Chondrocyte (in vitro differentiated cells): Measurements from ENCODE around the gene LNP1. TPM values are rescaled to one million over a fixed set of nuclear protein-coding genes. Genes with fewer than 3 reads are reported as not detected.
A peak's percentile ranks its signal among the peaks of the same experiment; 100 is the strongest.

Experiments
- DNase-seq: peaks from one replicate; pipeline ENCODE4 v3.0.0; 2021; ENCODE audit warnings: mixed read lengths, low spot score
- H3K27ac Mint-ChIP-seq: one replicate; pipeline ENCODE4 v1.8.0; 2021; ENCODE audit warnings: mild to moderate bottlenecking, moderate library complexity, mixed read lengths; ENCODE audit not compliant: unreplicated experiment
- H3K27me3 Mint-ChIP-seq: 2 replicates; pipeline ENCODE4 v1.8.0; 2021; ENCODE audit warnings: low read depth, mixed read lengths
- H3K36me3 Mint-ChIP-seq: 2 replicates; pipeline ENCODE4 v1.8.0; 2021; ENCODE audit warnings: low read depth, mixed read lengths
- H3K4me1 Mint-ChIP-seq: 2 replicates; pipeline ENCODE4 v1.8.0; 2021; ENCODE audit warnings: low read depth, mild to moderate bottlenecking, mixed read lengths
- H3K4me3 Mint-ChIP-seq: one replicate; pipeline ENCODE4 v1.8.0; 2021; ENCODE audit warnings: mild to moderate bottlenecking, moderate library complexity, mixed read lengths; ENCODE audit not compliant: unreplicated experiment
- H3K9me3 Mint-ChIP-seq: 2 replicates; pipeline ENCODE4 v1.8.0; 2021; ENCODE audit warnings: low read depth, mixed read lengths
- total RNA-seq: library from RNA; stranded (reverse); gene quantifications from 3 replicates; pipeline ENCODE4 v1.2.1, GENCODE V29; 2021
- TF ChIP-seq, protein P1 (sequence below): fragments of 200-600 bp; sonication (generic); IDR thresholded peaks from 2 replicates; pipeline ENCODE4 v1.5.0; 2021; ENCODE audit warnings: antibody characterized with exemption, mild to moderate bottlenecking, moderate library complexity

The LNP1 gene
- total RNA-seq, 1 donor from 2014 or later: 1.0 TPM

DNA sequence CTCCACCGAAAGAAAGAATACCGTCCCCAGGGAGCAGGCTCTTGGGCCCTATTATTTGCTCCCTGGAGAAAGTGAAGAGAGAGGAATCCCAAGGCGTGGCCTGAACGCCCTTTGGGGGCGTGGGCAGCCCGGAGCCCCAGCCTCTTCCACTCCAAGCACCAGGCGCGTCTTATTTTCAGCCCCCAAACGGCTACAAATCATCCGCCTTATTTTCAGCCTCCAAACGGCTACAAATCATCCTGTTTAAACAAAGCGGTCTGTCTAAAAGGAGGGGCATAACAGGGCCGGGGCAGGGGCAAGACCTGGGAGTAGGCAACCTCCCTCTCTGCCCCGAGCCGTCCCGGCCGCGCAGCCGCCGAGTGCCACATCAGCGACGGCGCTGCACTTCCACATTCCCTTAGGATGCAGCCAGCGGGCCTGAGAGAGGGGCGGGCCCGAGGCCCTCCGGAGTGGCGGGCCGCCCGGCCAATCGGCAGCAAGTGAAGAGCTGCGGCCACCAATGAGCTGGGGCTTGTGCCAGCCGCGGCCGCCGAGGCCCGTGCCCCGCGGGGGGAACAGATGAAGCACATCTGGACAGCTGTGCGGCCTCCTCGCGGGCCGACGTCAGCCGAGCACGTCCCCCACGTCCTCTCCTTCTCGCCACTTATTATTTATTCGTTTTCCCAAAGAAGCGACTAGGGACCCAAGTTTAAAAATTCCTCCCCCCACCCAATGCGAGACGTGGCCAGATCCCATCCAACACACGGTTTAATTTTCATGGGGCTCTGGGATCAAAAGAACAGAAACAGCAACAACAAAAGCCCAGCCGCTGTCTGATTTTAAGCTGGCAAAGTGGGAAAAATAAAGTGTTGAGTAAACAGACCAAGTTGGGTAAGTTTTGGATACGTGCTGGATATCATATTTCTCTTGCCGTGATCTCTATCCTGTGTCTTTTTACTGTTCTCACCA lies 91.0 kb downstream of the LNP1 start, which contains the start of gene TMEM45A:
Gene TMEM45A, plus strand, starts transcription at position 561 of the 948 bp plus-strand sequence. CDS start 62,593 bp downstream, outside the sequence.
- Mint-ChIP-seq H3K4me1 (peaks cover 44% of the 10 kb centered on the region), H3K36me3 (peaks cover 4% of the 10 kb centered on the region), H3K9me3 (peaks cover 11% of the 10 kb centered on the region), H3K27ac (peak within 1 kb of the TSS; percentile 98), H3K27me3 (no peaks in the 10 kb centered on the region), H3K4me3 (peak within 1 kb of the TSS; percentile 88)
- peak; percentile 99 for DNase-seq
- TF ChIP-seq, protein P1, sequence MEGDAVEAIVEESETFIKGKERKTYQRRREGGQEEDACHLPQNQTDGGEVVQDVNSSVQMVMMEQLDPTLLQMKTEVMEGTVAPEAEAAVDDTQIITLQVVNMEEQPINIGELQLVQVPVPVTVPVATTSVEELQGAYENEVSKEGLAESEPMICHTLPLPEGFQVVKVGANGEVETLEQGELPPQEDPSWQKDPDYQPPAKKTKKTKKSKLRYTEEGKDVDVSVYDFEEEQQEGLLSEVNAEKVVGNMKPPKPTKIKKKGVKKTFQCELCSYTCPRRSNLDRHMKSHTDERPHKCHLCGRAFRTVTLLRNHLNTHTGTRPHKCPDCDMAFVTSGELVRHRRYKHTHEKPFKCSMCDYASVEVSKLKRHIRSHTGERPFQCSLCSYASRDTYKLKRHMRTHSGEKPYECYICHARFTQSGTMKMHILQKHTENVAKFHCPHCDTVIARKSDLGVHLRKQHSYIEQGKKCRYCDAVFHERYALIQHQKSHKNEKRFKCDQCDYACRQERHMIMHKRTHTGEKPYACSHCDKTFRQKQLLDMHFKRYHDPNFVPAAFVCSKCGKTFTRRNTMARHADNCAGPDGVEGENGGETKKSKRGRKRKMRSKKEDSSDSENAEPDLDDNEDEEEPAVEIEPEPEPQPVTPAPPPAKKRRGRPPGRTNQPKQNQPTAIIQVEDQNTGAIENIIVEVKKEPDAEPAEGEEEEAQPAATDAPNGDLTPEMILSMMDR: peak; percentile 20

GRCh38 chr3:100496711-100497261 lies 95.4 kb downstream of the LNP1 start:
- no peaks in the 10 kb centered on the region for H3K9me3 Mint-ChIP-seq
- H3K27ac Mint-ChIP-seq: peak overlapping the region; percentile 83
- no peak for DNase-seq
- no peaks in the 10 kb centered on the region for H3K27me3 Mint-ChIP-seq
- peaks cover 1% of the 10 kb centered on the region for H3K36me3 Mint-ChIP-seq
- H3K4me1 Mint-ChIP-seq: peaks cover 59% of the 10 kb centered on the region
- no peak overlapping the region for H3K4me3 Mint-ChIP-seq
- TF ChIP-seq, protein P1: no peak

- no peak overlapping the region for H3K27ac Mint-ChIP-seq
- no peaks in the 10 kb centered on the region for H3K27me3 Mint-ChIP-seq
- DNase-seq: no peak
- TF ChIP-seq, protein P1: no peak
- no peaks in the 10 kb centered on the region for H3K9me3 Mint-ChIP-seq
- H3K4me1 Mint-ChIP-seq: peaks cover 49% of the 10 kb centered on the region
- peaks cover 3% of the 10 kb centered on the region for H3K36me3 Mint-ChIP-seq
- H3K4me3 Mint-ChIP-seq: no peak overlapping the region
Observed at GRCh38 chr3:100499651-100500050, 98.3 kb downstream of the LNP1 start.

DNA sequence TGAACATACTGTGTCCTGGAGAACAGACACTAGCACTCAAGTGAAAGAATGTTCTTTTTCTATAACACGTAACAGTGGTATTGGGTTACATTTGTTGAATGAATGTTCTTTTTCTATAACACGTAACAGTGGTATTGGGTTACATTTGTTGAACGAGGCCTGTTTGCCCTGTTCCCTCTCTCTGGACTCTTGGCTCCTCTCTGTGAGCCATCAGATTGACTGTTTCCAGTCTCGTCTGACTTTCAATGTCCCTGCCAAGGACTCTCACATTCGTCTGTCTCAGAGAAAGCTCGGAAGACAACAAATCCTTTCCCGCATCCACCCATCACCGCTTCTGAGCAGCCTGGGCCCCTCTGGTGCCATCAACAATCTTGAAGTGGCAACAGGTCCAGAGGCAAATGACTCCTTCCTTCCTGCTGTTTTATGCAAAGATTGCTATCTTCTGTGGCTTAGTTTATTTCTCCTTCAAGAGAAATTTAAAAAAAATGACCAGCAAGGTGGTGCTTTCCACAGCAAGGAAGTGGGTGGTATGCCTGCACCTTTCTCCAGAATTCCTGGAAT lies 99.1 kb downstream of the LNP1 start:
- Mint-ChIP-seq H3K36me3 (peaks cover 3% of the 10 kb centered on the region), H3K4me1 (peaks cover 43% of the 10 kb centered on the region), H3K9me3 (no peaks in the 10 kb centered on the region), H3K27me3 (no peaks in the 10 kb centered on the region), H3K27ac (no peak overlapping the region), H3K4me3 (no peak overlapping the region)
- TF ChIP-seq, protein P1: no peak
- no peak for DNase-seq

- Mint-ChIP-seq H3K9me3 (peaks cover 18% of the 10 kb centered on the region), H3K27ac (no peak overlapping the region), H3K4me1 (peaks cover 30% of the 10 kb centered on the region), H3K36me3 (peaks cover 20% of the 10 kb centered on the region), H3K4me3 (no peak overlapping the region), H3K27me3 (no peaks in the 10 kb centered on the region)
- TF ChIP-seq, protein P1: no peak
- no peak for DNase-seq
Observed at GRCh38 chr3:100503448-100503847, 102.1 kb downstream of the LNP1 start.
